ENCODE measurements around the gene NEAT1.

- no peak for TF ChIP-seq CTCF (IDR thresholded peaks at IDR 0.05 in 4 of 5, conservative IDR thresholded peaks at IDR 0.05 in 1 of 5)
- TF ChIP-seq POLR2A (IDR thresholded peaks at IDR 0.05) = no peak
These were observed 3.6 kb downstream of the NEAT1 start for GRCh38 chr11:65425971-65426838.

Data from gastrocnemius medialis (tissue), 4 donors.